ENCODE measurements around the gene ABCB8. TPM values are rescaled to one million over a fixed set of nuclear protein-coding genes. Genes with fewer than 3 reads are reported as not detected.
A peak's percentile ranks its signal among the peaks of the same experiment; 100 is the strongest.

ABCB8 gene
- total and polyA plus RNA-seq, 9 of the 15 experiments (the other 6 are each of a cell fraction or from before 2014, with no cell fraction given) = 7.6 to 106 (median 36.3) TPM

DNA sequence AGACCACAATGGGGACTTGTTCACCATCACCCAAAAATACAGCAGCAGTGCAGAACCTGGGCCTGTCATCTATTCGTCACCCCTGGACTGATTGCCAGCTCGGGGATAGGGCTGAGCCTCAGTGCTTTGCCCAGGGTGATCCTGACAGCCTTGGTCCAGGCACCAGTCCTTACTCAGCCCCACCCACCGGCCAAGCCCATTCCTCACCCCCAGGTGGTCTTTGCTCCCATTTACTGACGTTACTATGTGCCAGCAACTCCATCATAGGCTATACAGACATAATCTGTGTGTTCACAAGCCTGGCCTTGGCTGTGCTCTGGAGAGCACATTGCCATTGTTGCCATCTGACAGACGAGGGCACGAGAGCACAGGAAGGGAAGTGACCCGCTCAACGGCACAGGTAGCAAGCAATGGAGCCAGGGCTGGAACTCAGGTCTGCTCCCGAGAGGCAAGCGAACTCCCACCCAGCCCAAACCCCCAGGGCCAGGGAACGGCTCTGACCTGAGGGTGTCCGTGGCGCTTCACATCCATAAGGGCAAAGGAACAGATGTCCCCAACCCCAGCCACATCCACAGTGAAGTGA lies 10.8 kb upstream of the ABCB8 start:
- Histone ChIP-seq H4K20me1 (replicated peaks; ENCODE audit: control insufficient read depth, insufficient read depth, low read length) (no peaks in the 10 kb centered on the region), H3K9me1 (ENCODE audit: control insufficient read depth, insufficient read depth, low read length) (no peaks in the 10 kb centered on the region), H3K4me2 (ENCODE audit: insufficient read depth, low read length) (peak overlapping the region; percentile 95), H3K4me3 (peak overlapping the region; percentile 40), H3K9ac (ENCODE audit: insufficient read depth in 1 of 2, low read depth in 2 of 2, low read length in 2 of 2) (peak overlapping the region; percentile 73 to 93), H3K27ac (ENCODE audit: extremely low read depth, low read depth, low read length) (peak overlapping the region; percentile 70), H3K79me2 (ENCODE audit: control insufficient read depth, insufficient read depth, low read length) (peaks cover 8% of the 10 kb centered on the region), H2AFZ (ENCODE audit: low read depth, low read length) (peak overlapping the region; percentile 96), H3K36me3 (ENCODE audit: control insufficient read depth, insufficient read depth, low read length) (peaks cover 33% of the 10 kb centered on the region; the same call in 2 of the 3 replicates), H3K4me1 (replicated peaks in 1 of 2; ENCODE audit: control insufficient read depth in 2 of 2, insufficient read depth in 2 of 2, low read length in 2 of 2) (peaks cover 24 to 73% of the 10 kb centered on the region in 2 experiments), H3K27me3 (ENCODE audit: control insufficient read depth in 2 of 2, insufficient read depth in 2 of 2, low read length in 2 of 2) (no peaks in the 10 kb centered on the region; a peak in 1 of 5 replicates), H3K9me3 (replicated peaks; ENCODE audit: control insufficient read depth, insufficient read depth, low read depth, low read length) (no peaks in the 10 kb centered on the region)
- intact Hi-C loops (cut with micrococcal nuclease) = loop anchor here (10.0 kb wide), 1 partner anchor 157 kb away; no protein-coding TSS in a partner anchor
- WGBS (ENCODE audit: insufficient coverage, low coverage, missing lambda C conversion rate) = 27% methylated on average over 13 of the region's 13 CpGs
- DNase-seq (ENCODE audit: extremely low read depth in 1 of 4, low spot score in 3 of 4) (no peak), FAIRE-seq (peak; percentile 84), ATAC-seq (no peak; the same call in 2 of the 3 replicates)
- TSS peak; percentile 86 for BruUV-seq (replicated peaks)
- in situ Hi-C loops (cut with MboI) = no loop called here
- ChIA-PET CTCF (ENCODE audit: low intra/inter-chr PET ratio) (interaction anchor here (0.7 to 1.3 kb wide), 4 partner anchors 53 to 120 kb away, joined by 3 to 6 read pairs (median 4); no protein-coding TSS in a partner anchor), POLR2A (interaction anchor here (0.5 to 14.3 kb wide), 8 partner anchors 8 to 1167 kb away, joined by 3 to 146 read pairs (median 4); partner anchors contain the start of gene ABCB8)
- TF ChIP-seq GTF2F1 (IDR thresholded peaks at IDR 0.05; ENCODE audit: low read depth, low read length) = 0 out of 2 replicates have a peak, but pooled peaks have one; percentile 12
- TF ChIP-seq, protein P1, sequence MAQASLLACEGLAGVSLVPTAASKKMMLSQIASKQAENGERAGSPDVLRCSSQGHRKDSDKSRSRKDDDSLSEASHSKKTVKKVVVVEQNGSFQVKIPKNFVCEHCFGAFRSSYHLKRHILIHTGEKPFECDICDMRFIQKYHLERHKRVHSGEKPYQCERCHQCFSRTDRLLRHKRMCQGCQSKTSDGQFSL (CRISPR knock-in tag; IDR thresholded peaks at IDR 0.05) = peak; percentile 8; the same call in 1 of the 2 replicates
- TF ChIP-seq, protein P1 (tag; IDR thresholded peaks at IDR 0.05) = no peak
- no peak for TF ChIP-seq ZNF780A (CRISPR knock-in tag; IDR thresholded peaks at IDR 0.05)
- TF ChIP-seq ZNF695 (CRISPR knock-in tag; IDR thresholded peaks at IDR 0.05) = no peak
- no peak for TF ChIP-seq NCOR1 (IDR thresholded peaks at IDR 0.05)
- TF ChIP-seq, protein P2, sequence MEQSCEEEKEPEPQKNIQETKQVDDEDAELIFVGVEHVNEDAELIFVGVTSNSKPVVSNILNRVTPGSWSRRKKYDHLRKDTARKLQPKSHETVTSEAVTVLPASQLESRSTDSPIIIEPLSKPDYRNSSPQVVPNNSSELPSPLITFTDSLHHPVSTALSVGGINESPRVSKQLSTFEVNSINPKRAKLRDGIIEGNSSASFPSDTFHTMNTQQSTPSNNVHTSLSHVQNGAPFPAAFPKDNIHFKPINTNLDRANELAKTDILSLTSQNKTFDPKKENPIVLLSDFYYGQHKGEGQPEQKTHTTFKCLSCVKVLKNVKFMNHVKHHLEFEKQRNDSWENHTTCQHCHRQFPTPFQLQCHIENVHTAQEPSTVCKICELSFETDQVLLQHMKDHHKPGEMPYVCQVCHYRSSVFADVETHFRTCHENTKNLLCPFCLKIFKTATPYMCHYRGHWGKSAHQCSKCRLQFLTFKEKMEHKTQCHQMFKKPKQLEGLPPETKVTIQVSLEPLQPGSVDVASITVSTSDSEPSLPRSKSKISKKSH (CRISPR knock-in tag; IDR thresholded peaks at IDR 0.05) = no peak
- no peak for TF ChIP-seq SMAD4 (CRISPR knock-in tag; conservative IDR thresholded peaks at IDR 0.05)
- TF ChIP-seq SAFB (IDR thresholded peaks at IDR 0.05; ENCODE audit: borderline replicate concordance, low read depth, low read length) = 0 out of 2 replicates have a peak, but pooled peaks have one; percentile 4
- no peak for TF ChIP-seq WHSC1 (IDR thresholded peaks at IDR 0.05; ENCODE audit: low read length)
- 0 out of 2 replicates have a peak, but pooled peaks have one; percentile 24 for TF ChIP-seq ZNF75A (CRISPR knock-in tag; IDR thresholded peaks at IDR 0.05)
- TF ChIP-seq HDGF (IDR thresholded peaks at IDR 0.05) = peak; percentile 57
- TF ChIP-seq HCFC1 (IDR thresholded peaks at IDR 0.05; ENCODE audit: low read depth, low read length) = 0 out of 2 replicates have a peak, but pooled peaks have one; percentile 14
- peak; percentile 39; the same call in 1 of the 2 replicates for TF ChIP-seq PML (IDR thresholded peaks at IDR 0.05; ENCODE audit: low read length)
- 0 out of 2 replicates have a peak, but pooled peaks have one; percentile 5 for TF ChIP-seq CEBPG (CRISPR knock-in tag; IDR thresholded peaks at IDR 0.05)
- TF ChIP-seq CEBPG (tag; conservative IDR thresholded peaks at IDR 0.05 in 1 of 2, IDR thresholded peaks at IDR 0.05 in 1 of 2) = no peak
- TF ChIP-seq RBM39 (optimal IDR thresholded peaks at IDR 0.05; ENCODE audit: low read depth, low read length) = no peak
- TF ChIP-seq, protein P3, sequence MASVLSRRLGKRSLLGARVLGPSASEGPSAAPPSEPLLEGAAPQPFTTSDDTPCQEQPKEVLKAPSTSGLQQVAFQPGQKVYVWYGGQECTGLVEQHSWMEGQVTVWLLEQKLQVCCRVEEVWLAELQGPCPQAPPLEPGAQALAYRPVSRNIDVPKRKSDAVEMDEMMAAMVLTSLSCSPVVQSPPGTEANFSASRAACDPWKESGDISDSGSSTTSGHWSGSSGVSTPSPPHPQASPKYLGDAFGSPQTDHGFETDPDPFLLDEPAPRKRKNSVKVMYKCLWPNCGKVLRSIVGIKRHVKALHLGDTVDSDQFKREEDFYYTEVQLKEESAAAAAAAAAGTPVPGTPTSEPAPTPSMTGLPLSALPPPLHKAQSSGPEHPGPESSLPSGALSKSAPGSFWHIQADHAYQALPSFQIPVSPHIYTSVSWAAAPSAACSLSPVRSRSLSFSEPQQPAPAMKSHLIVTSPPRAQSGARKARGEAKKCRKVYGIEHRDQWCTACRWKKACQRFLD (CRISPR knock-in tag; IDR thresholded peaks at IDR 0.05) = 0 out of 2 replicates have a peak, but pooled peaks have one; percentile 47
- TF ChIP-seq KLF6 (CRISPR knock-in tag; IDR thresholded peaks at IDR 0.05; ENCODE audit: borderline replicate concordance) = 0 out of 2 replicates have a peak, but pooled peaks have one; percentile 31
- no peak for TF ChIP-seq TARDBP (IDR thresholded peaks at IDR 0.05)

Measured in K562 (cell line).